ENCODE results near the gene KRTAP20-3. TPM values are rescaled to one million over a fixed set of nuclear protein-coding genes. Genes with fewer than 3 reads are reported as not detected.

The KRTAP20-3 gene
- total RNA-seq = not detected
- long read RNA-seq = 0 reads

GRCh38 chr21:30642564-30642963, at the start of gene KRTAP20-3:
Gene KRTAP20-3, plus strand, starts transcription at chr21:30642864.
- intact Hi-C loops (cut with micrococcal nuclease) = no loop called here
- Histone ChIP-seq H3K27me3 (ENCODE audit: low read depth) (no peaks in the 10 kb centered on the region), H3K9me3 (replicated peaks) (no peaks in the 10 kb centered on the region), H3K4me1 (no peaks in the 10 kb centered on the region), H3K27ac (replicated peaks) (no peak within 1 kb of the TSS), H3K4me3 (no peak within 1 kb of the TSS), H3K36me3 (no peaks in the 10 kb centered on the region)
- DNase-seq = no peak
- no peak for TF ChIP-seq CTCF (IDR thresholded peaks at IDR 0.05; ENCODE audit: borderline replicate concordance)

DNA sequence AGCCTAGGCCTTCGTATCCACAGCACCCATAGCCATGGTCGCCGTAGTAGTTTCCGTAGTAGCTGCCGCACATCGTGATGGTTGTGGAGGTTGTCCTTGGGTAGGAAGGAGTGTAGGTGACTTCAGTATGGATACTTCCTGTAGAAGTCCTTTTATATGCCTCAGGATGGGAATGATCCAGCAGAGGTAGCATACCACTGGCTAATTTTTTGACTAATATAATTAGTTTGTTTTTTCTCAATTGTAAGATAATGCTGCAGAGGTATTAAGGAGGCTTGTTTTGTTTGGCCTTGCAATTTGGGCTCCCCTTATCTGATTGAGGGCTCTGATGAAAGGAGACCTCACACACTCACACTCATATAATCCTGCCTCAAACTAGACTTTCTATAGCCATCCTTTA, 43.9 kb upstream of the KRTAP20-3 start, which contains the start of gene KRTAP6-2:
Gene KRTAP6-2 (minus strand): TSS at position 101 of the 400 bp plus-strand sequence. CDS start 28 bp downstream, at position 73.
- no peaks in the 10 kb centered on the region for H3K4me1 ChIP-seq
- DNase-seq = no peak
- no peak within 1 kb of the TSS for H3K4me3 ChIP-seq
- no peaks in the 10 kb centered on the region for H3K36me3 ChIP-seq
- no peak for TF ChIP-seq CTCF (IDR thresholded peaks at IDR 0.05; ENCODE audit: borderline replicate concordance)
- no peak within 1 kb of the TSS for H3K27ac ChIP-seq (replicated peaks)
- intact Hi-C loops (cut with micrococcal nuclease) = no loop called here
- no peaks in the 10 kb centered on the region for H3K9me3 ChIP-seq (replicated peaks)
- H3K27me3 ChIP-seq (ENCODE audit: low read depth) = no peaks in the 10 kb centered on the region

- no peak for TF ChIP-seq CTCF (IDR thresholded peaks at IDR 0.05; ENCODE audit: borderline replicate concordance)
- DNase-seq = no peak
- intact Hi-C loops (cut with micrococcal nuclease) = no loop called here
- H3K36me3 ChIP-seq = no peaks in the 10 kb centered on the region
- no peaks in the 10 kb centered on the region for H3K27me3 ChIP-seq (ENCODE audit: low read depth)
- H3K27ac ChIP-seq (replicated peaks) = no peak within 1 kb of the TSS
- H3K4me1 ChIP-seq = no peaks in the 10 kb centered on the region
- H3K9me3 ChIP-seq (replicated peaks) = no peaks in the 10 kb centered on the region
- H3K4me3 ChIP-seq = no peak within 1 kb of the TSS
These were observed 41.9 kb upstream of the KRTAP20-3 start, which contains the start of gene KRTAP22-1 for GRCh38 chr21:30600787-30601186. Gene KRTAP22-1, plus strand, starts transcription at chr21:30601087.

GRCh38 chr21:30605968-30606367, 36.7 kb upstream of the KRTAP20-3 start:
- TF ChIP-seq CTCF (IDR thresholded peaks at IDR 0.05; ENCODE audit: borderline replicate concordance) = no peak
- intact Hi-C loops (cut with micrococcal nuclease) = no loop called here
- H3K27me3 ChIP-seq (ENCODE audit: low read depth) = no peaks in the 10 kb centered on the region

DNA sequence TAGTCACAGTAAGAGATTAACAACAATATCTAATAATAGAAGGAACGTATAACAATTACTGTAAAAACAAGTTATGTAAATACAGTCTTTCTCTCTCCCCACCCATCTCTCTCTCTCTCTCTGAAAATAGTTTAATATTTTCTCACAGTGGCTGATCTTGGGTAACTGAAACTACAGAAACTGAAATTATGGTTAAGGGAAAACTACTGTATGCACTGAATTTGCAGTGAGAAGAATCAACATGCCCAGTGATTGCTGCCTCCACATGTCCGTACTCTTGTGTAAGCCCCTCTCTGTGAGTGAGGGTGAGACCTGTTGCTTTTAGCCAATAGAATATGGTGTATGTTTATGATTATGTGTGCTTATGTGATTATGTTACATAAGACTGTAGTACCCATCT, 30.5 kb upstream of the KRTAP20-3 start:
- intact Hi-C loops (cut with micrococcal nuclease) = no loop called here
- H3K36me3 ChIP-seq = no peaks in the 10 kb centered on the region
- H3K4me3 ChIP-seq = no peak overlapping the region
- no peak for TF ChIP-seq CTCF (IDR thresholded peaks at IDR 0.05; ENCODE audit: borderline replicate concordance)
- no peaks in the 10 kb centered on the region for H3K4me1 ChIP-seq
- peaks cover 13% of the 10 kb centered on the region for H3K9me3 ChIP-seq (replicated peaks)
- no peak overlapping the region for H3K27ac ChIP-seq (replicated peaks)
- no peaks in the 10 kb centered on the region for H3K27me3 ChIP-seq (ENCODE audit: low read depth)
- no peak for DNase-seq

More at GRCh38 chr21:30605968-30606367, 36.7 kb upstream of the KRTAP20-3 start:
- no peak overlapping the region for H3K27ac ChIP-seq (replicated peaks)
- DNase-seq = no peak
- peaks cover 12% of the 10 kb centered on the region for H3K9me3 ChIP-seq (replicated peaks)
- H3K36me3 ChIP-seq = no peaks in the 10 kb centered on the region
- H3K4me3 ChIP-seq = no peak overlapping the region
- no peaks in the 10 kb centered on the region for H3K4me1 ChIP-seq

All from left ventricle myocardium inferior (tissue), 1 donor.